Measurements from ENCODE around the gene RNPEPL1. TPM values are rescaled to one million over a fixed set of nuclear protein-coding genes. Genes with fewer than 3 reads are reported as not detected.
"Not testable (repeated sequence)": the region's sequence is repeated elsewhere in the genome, so short reads cannot be mapped to it uniquely, and the experiment has no call there.

Gene RNPEPL1
- total and polyA plus RNA-seq, 2 experiments from 2014 or later, result 6.0 to 21.0 TPM

DNA sequence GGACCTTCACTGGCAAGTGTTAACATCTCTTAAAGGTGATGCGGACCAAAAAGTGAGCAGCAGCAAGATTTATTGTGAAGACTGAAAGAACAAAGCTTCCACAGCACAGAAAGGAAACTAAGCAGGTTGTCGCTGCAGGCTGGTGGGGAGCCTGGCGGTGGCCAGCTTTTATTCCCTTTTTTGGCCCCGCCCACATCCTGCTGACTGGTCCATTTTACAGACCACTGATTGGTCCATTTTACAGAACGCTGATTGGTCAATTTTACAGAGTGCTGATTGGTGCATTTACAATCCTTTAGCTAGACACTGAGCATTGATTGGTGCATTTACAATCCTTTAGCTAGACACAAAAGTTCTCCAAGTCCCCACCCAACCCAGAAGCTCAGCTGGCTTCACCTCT lies 46.4 kb upstream of the RNPEPL1 start:
- not testable (repeated sequence) for H3K79me2 ChIP-seq (replicated peaks; ENCODE audit: insufficient read depth); H4K20me1 ChIP-seq (replicated peaks; ENCODE audit: insufficient read depth); H3K4me1 ChIP-seq (ENCODE audit: insufficient read depth); DNase-seq (ENCODE audit: low spot score); H3K27ac ChIP-seq (ENCODE audit: low read depth); H3K36me3 ChIP-seq (ENCODE audit: insufficient read depth); ATAC-seq; H3K4me2 ChIP-seq; H3K9me2 ChIP-seq (ENCODE audit: insufficient read depth); H2AFZ ChIP-seq; H3F3A ChIP-seq (replicated peaks; ENCODE audit: low read depth); H3K27ac Mint-ChIP-seq; H3K4me3 ChIP-seq; H3K4me3 Mint-ChIP-seq
- peaks cover 17% of the 10 kb centered on the region for H3K27me3 ChIP-seq (ENCODE audit: insufficient read depth)
- H3K9me3 Mint-ChIP-seq, result peaks cover 47% of the 10 kb centered on the region
- peaks cover 24% of the 10 kb centered on the region for H3K27me3 Mint-ChIP-seq (ENCODE audit: insufficient read depth, low read depth, poor library complexity)
- H3K36me3 Mint-ChIP-seq (ENCODE audit: low read depth), result peaks cover 45% of the 10 kb centered on the region
- peaks cover 19% of the 10 kb centered on the region for H3K4me1 Mint-ChIP-seq

DNA sequence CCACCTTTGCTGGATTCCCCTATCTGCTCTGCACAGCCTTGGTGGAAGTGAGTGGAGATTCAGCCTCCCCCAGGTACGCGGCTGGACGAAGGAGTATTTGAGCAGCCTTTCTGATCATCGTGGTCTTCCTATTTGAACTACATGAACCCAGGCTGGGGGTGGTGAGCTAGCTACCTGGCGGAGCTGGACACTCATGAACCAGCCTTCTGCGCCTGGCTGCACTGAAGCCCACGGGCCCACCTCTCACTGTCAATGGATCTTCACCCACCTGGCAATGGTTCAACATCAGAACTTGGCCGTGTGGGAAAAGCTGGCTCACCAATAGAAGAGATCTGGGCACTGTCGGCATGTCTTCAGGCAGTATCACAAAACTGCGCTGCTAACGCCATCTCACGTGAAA lies 45.9 kb upstream of the RNPEPL1 start:
- H3K36me3 Mint-ChIP-seq (ENCODE audit: low read depth), result peaks cover 50% of the 10 kb centered on the region
- Histone ChIP-seq H3F3A (replicated peaks; ENCODE audit: low read depth) (no peaks in the 10 kb centered on the region), H4K20me1 (replicated peaks; ENCODE audit: insufficient read depth) (no peaks in the 10 kb centered on the region), H2AFZ (no peak overlapping the region), H3K4me3 (no peak overlapping the region), H3K27me3 (ENCODE audit: insufficient read depth) (peaks cover 17% of the 10 kb centered on the region), H3K4me2 (no peak overlapping the region), H3K27ac (ENCODE audit: low read depth) (no peak overlapping the region), H3K36me3 (ENCODE audit: insufficient read depth) (no peaks in the 10 kb centered on the region), H3K9me2 (ENCODE audit: insufficient read depth) (peaks cover 3% of the 10 kb centered on the region; the same call in 1 of the 2 replicates), H3K4me1 (ENCODE audit: insufficient read depth) (peaks cover 7% of the 10 kb centered on the region), H3K79me2 (replicated peaks; ENCODE audit: insufficient read depth) (no peaks in the 10 kb centered on the region)
- no peak overlapping the region for H3K4me3 Mint-ChIP-seq
- peaks cover 52% of the 10 kb centered on the region for H3K9me3 Mint-ChIP-seq
- peaks cover 23% of the 10 kb centered on the region for H3K27me3 Mint-ChIP-seq (ENCODE audit: insufficient read depth, low read depth, poor library complexity)
- peaks cover 19% of the 10 kb centered on the region for H3K4me1 Mint-ChIP-seq
- no peak overlapping the region for H3K27ac Mint-ChIP-seq
- ATAC-seq (no peak), DNase-seq (ENCODE audit: low spot score) (no peak)
- TF ChIP-seq, protein P1, sequence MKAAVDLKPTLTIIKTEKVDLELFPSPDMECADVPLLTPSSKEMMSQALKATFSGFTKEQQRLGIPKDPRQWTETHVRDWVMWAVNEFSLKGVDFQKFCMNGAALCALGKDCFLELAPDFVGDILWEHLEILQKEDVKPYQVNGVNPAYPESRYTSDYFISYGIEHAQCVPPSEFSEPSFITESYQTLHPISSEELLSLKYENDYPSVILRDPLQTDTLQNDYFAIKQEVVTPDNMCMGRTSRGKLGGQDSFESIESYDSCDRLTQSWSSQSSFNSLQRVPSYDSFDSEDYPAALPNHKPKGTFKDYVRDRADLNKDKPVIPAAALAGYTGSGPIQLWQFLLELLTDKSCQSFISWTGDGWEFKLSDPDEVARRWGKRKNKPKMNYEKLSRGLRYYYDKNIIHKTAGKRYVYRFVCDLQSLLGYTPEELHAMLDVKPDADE (IDR thresholded peaks at IDR 0.05), result no peak
- TF ChIP-seq POLR2AphosphoS5 (IDR thresholded peaks at IDR 0.05; ENCODE audit: low read depth) (no peak), JUNB (IDR thresholded peaks at IDR 0.05; ENCODE audit: unreplicated experiment) (no peak), NANOG (IDR thresholded peaks at IDR 0.05; ENCODE audit: borderline replicate concordance) (no peak), EZH2phosphoT487 (IDR thresholded peaks at IDR 0.05; ENCODE audit: unreplicated experiment) (no peak), CREB1 (CRISPR knock-in tag; IDR thresholded peaks at IDR 0.05; ENCODE audit: low read depth) (no peak), ZNF331 (CRISPR knock-in tag; IDR thresholded peaks at IDR 0.05; ENCODE audit: low read depth) (no peak)
- TF ChIP-seq, protein P2, sequence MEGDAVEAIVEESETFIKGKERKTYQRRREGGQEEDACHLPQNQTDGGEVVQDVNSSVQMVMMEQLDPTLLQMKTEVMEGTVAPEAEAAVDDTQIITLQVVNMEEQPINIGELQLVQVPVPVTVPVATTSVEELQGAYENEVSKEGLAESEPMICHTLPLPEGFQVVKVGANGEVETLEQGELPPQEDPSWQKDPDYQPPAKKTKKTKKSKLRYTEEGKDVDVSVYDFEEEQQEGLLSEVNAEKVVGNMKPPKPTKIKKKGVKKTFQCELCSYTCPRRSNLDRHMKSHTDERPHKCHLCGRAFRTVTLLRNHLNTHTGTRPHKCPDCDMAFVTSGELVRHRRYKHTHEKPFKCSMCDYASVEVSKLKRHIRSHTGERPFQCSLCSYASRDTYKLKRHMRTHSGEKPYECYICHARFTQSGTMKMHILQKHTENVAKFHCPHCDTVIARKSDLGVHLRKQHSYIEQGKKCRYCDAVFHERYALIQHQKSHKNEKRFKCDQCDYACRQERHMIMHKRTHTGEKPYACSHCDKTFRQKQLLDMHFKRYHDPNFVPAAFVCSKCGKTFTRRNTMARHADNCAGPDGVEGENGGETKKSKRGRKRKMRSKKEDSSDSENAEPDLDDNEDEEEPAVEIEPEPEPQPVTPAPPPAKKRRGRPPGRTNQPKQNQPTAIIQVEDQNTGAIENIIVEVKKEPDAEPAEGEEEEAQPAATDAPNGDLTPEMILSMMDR (conservative IDR thresholded peaks at IDR 0.05; ENCODE audit: low read depth in 2 of 2), result no peak
- TF ChIP-seq, protein P3, sequence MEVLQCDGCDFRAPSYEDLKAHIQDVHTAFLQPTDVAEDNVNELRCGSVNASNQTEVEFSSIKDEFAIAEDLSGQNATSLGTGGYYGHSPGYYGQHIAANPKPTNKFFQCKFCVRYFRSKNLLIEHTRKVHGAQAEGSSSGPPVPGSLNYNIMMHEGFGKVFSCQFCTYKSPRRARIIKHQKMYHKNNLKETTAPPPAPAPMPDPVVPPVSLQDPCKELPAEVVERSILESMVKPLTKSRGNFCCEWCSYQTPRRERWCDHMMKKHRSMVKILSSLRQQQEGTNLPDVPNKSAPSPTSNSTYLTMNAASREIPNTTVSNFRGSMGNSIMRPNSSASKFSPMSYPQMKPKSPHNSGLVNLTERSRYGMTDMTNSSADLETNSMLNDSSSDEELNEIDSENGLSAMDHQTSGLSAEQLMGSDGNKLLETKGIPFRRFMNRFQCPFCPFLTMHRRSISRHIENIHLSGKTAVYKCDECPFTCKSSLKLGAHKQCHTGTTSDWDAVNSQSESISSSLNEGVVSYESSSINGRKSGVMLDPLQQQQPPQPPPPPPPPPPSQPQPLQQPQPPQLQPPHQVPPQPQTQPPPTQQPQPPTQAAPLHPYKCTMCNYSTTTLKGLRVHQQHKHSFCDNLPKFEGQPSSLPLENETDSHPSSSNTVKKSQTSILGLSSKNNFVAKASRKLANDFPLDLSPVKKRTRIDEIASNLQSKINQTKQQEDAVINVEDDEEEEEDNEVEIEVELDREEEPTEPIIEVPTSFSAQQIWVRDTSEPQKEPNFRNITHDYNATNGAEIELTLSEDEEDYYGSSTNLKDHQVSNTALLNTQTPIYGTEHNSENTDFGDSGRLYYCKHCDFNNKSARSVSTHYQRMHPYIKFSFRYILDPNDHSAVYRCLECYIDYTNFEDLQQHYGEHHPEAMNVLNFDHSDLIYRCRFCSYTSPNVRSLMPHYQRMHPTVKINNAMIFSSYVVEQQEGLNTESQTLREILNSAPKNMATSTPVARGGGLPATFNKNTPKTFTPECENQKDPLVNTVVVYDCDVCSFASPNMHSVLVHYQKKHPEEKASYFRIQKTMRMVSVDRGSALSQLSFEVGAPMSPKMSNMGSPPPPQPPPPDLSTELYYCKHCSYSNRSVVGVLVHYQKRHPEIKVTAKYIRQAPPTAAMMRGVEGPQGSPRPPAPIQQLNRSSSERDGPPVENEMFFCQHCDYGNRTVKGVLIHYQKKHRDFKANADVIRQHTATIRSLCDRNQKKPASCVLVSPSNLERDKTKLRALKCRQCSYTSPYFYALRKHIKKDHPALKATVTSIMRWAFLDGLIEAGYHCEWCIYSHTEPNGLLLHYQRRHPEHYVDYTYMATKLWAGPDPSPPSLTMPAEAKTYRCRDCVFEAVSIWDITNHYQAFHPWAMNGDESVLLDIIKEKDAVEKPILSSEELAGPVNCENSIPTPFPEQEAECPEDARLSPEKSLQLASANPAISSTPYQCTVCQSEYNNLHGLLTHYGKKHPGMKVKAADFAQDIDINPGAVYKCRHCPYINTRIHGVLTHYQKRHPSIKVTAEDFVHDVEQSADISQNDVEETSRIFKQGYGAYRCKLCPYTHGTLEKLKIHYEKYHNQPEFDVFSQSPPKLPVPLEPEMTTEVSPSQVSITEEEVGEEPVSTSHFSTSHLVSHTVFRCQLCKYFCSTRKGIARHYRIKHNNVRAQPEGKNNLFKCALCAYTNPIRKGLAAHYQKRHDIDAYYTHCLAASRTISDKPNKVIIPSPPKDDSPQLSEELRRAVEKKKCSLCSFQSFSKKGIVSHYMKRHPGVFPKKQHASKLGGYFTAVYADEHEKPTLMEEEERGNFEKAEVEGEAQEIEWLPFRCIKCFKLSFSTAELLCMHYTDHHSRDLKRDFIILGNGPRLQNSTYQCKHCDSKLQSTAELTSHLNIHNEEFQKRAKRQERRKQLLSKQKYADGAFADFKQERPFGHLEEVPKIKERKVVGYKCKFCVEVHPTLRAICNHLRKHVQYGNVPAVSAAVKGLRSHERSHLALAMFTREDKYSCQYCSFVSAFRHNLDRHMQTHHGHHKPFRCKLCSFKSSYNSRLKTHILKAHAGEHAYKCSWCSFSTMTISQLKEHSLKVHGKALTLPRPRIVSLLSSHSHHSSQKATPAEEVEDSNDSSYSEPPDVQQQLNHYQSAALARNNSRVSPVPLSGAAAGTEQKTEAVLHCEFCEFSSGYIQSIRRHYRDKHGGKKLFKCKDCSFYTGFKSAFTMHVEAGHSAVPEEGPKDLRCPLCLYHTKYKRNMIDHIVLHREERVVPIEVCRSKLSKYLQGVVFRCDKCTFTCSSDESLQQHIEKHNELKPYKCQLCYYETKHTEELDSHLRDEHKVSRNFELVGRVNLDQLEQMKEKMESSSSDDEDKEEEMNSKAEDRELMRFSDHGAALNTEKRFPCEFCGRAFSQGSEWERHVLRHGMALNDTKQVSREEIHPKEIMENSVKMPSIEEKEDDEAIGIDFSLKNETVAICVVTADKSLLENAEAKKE (CRISPR knock-in tag; IDR thresholded peaks at IDR 0.05), result no peak
- TF ChIP-seq, protein P4, sequence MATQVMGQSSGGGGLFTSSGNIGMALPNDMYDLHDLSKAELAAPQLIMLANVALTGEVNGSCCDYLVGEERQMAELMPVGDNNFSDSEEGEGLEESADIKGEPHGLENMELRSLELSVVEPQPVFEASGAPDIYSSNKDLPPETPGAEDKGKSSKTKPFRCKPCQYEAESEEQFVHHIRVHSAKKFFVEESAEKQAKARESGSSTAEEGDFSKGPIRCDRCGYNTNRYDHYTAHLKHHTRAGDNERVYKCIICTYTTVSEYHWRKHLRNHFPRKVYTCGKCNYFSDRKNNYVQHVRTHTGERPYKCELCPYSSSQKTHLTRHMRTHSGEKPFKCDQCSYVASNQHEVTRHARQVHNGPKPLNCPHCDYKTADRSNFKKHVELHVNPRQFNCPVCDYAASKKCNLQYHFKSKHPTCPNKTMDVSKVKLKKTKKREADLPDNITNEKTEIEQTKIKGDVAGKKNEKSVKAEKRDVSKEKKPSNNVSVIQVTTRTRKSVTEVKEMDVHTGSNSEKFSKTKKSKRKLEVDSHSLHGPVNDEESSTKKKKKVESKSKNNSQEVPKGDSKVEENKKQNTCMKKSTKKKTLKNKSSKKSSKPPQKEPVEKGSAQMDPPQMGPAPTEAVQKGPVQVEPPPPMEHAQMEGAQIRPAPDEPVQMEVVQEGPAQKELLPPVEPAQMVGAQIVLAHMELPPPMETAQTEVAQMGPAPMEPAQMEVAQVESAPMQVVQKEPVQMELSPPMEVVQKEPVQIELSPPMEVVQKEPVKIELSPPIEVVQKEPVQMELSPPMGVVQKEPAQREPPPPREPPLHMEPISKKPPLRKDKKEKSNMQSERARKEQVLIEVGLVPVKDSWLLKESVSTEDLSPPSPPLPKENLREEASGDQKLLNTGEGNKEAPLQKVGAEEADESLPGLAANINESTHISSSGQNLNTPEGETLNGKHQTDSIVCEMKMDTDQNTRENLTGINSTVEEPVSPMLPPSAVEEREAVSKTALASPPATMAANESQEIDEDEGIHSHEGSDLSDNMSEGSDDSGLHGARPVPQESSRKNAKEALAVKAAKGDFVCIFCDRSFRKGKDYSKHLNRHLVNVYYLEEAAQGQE (IDR thresholded peaks at IDR 0.05; ENCODE audit: unreplicated experiment), result no peak
